Measurements from ENCODE around the gene HOXB4.

HOXB4 gene

GRCh38 chr17:48600244-48601098, 22.3 kb upstream of the HOXB4 start:
- DNase-seq = no peak

- no peak for DNase-seq
Measured at GRCh38 chr17:48599354-48599753, 21.2 kb upstream of the HOXB4 start.

- DNase-seq = no peak
Measured at GRCh38 chr17:48598736-48599135, 20.6 kb upstream of the HOXB4 start.

GRCh38 chr17:48597778-48598631, 19.9 kb upstream of the HOXB4 start:
- DNase-seq = no peak

- no peak for DNase-seq
Measured at GRCh38 chr17:48597528-48597777, 19.3 kb upstream of the HOXB4 start.

GRCh38 chr17:48596735-48597527, 18.8 kb upstream of the HOXB4 start:
- peak; percentile 83 for DNase-seq

- no peak for DNase-seq
Measured at GRCh38 chr17:48596000-48596734, 18.0 kb upstream of the HOXB4 start.

- no peak for DNase-seq
Measured at GRCh38 chr17:48595278-48595999, 17.3 kb upstream of the HOXB4 start.

- DNase-seq = no peak
Measured at GRCh38 chr17:48594538-48595277, 16.6 kb upstream of the HOXB4 start.

- DNase-seq = peak; percentile 94
Measured at GRCh38 chr17:48593840-48594537, 15.8 kb upstream of the HOXB4 start.

- no peak for DNase-seq
Measured at GRCh38 chr17:48593126-48593829, 15.1 kb upstream of the HOXB4 start, which contains the start of gene HOXB5. HOXB5 (minus strand) TSS chr17:48593779; CDS start chr17:48593682, 97 bp downstream.

GRCh38 chr17:48592577-48592976, 14.4 kb upstream of the HOXB4 start:
- DNase-seq = no peak

GRCh38 chr17:48592057-48592514, 13.9 kb upstream of the HOXB4 start:
- DNase-seq = no peak

- DNase-seq = no peak
Measured at GRCh38 chr17:48591255-48592056, 13.3 kb upstream of the HOXB4 start.

GRCh38 chr17:48590607-48591161, 12.5 kb upstream of the HOXB4 start:
- no peak for DNase-seq

- no peak for DNase-seq
Measured at GRCh38 chr17:48589831-48590606, 11.9 kb upstream of the HOXB4 start, which contains the start of gene HOXB3. HOXB3 (minus strand) TSS chr17:48590241; CDS start chr17:48552474, 37,767 bp downstream.

GRCh38 chr17:48589060-48589830, 11.1 kb upstream of the HOXB4 start:
- DNase-seq = no peak

Measured in NCI-H187 treated with DMSO at 0.1 percent for 48 hours (cell line).